IMR-90 (cell line): ENCODE results near the gene TRAPPC10. TPM values are rescaled to one million over a fixed set of nuclear protein-coding genes. Genes with fewer than 3 reads are reported as not detected.

Experiments used
- ATAC-seq: fragments of 200-7000 bp; cut with Tn5 transposase; 2 replicates; pipeline ENCODE4 v1.9.1; 2020; ENCODE audit warnings: low read depth, mild to moderate bottlenecking, moderate library complexity
- BruUV-seq: library from RNA; stranded (reverse); fragments of 400-500 nt; replicated peaks from 2 replicates; lab custom pipeline; 2021; lab: Mats Ljungman, UMichigan
- CTCF ChIA-PET: fragments of 300-600 bp; formaldehyde crosslinking; extraction: SDS; loops from one replicate; lab custom pipeline; 2021; ENCODE audit warnings: antibody characterized with exemption; lab: Yijun Ruan, JAX
- POLR2A ChIA-PET: fragments of 300-600 bp; sonication (Branson Sonifier 250); formaldehyde crosslinking; loops from one replicate; lab custom pipeline; 2022; ENCODE audit warnings: antibody characterized with exemption; ENCODE audit not compliant: unreplicated experiment; lab: Charles Lee
- DNase-seq: peaks from one replicate; pipeline ENCODE4 v3.0.0; 2013
- H2AFZ ChIP-seq: replicated peaks from 2 replicates; pipeline ENCODE3; 2013; ENCODE audit warnings: low read length, mild to moderate bottlenecking; ENCODE audit not compliant: poor library complexity
- H2AK5ac ChIP-seq: 2 replicates; pipeline ENCODE4 v1.6.1; 2013; ENCODE audit warnings: low read depth, low read length, inconsistent platforms
- H2AK9ac ChIP-seq: replicated peaks from 2 replicates; pipeline ENCODE3; 2013; ENCODE audit warnings: mild to moderate bottlenecking, low read depth, low read length, moderate library complexity; ENCODE audit not compliant: poor library complexity
- H2BK120ac ChIP-seq: 2 replicates; pipeline ENCODE4 v1.6.1; 2013; ENCODE audit warnings: low read depth, low read length, inconsistent platforms
- H2BK15ac ChIP-seq: 3 replicates; pipeline ENCODE4 v1.6.1; 2013; ENCODE audit warnings: low read depth, low read length, inconsistent platforms
- H2BK20ac ChIP-seq: 2 replicates; pipeline ENCODE4 v1.6.1; 2013; ENCODE audit warnings: low read depth, mild to moderate bottlenecking, inconsistent platforms, low read length, moderate library complexity
- H2BK5ac ChIP-seq: 2 replicates; pipeline ENCODE4 v1.6.1; 2013; ENCODE audit warnings: mild to moderate bottlenecking, low read depth, low read length, inconsistent platforms; ENCODE audit not compliant: poor library complexity, severe bottlenecking
- H3K14ac ChIP-seq: replicated peaks from 2 replicates; pipeline ENCODE4 v1.6.1; 2013; ENCODE audit warnings: low read depth, low read length, inconsistent platforms
- H3K18ac ChIP-seq: 2 replicates; pipeline ENCODE4 v1.6.1; 2013; ENCODE audit warnings: low read depth, low read length, control low read depth
- H3K23ac ChIP-seq: 2 replicates; pipeline ENCODE4 v1.6.1; 2013; ENCODE audit warnings: low read depth, low read length, inconsistent platforms
- H3K27ac ChIP-seq: 2 replicates; pipeline ENCODE4 v1.5.1; 2013; ENCODE audit warnings: mild to moderate bottlenecking, control low read depth, low read length; ENCODE audit not compliant: insufficient read depth
- H3K27me3 ChIP-seq: 2 replicates; pipeline ENCODE4 v1.6.1; 2013; ENCODE audit warnings: low read length; ENCODE audit not compliant: control insufficient read depth, insufficient read depth
- H3K36me3 ChIP-seq: 2 replicates; pipeline ENCODE4 v1.6.1; 2013; ENCODE audit warnings: low read length, mixed read lengths; ENCODE audit not compliant: control insufficient read depth, insufficient read depth
- H3K4ac ChIP-seq: 2 replicates; pipeline ENCODE4 v1.6.1; 2013; ENCODE audit warnings: low read depth, low read length, inconsistent platforms
- H3K4me1 ChIP-seq: 2 replicates; pipeline ENCODE4 v1.6.1; 2013; ENCODE audit warnings: low read length, mixed read lengths; ENCODE audit not compliant: control insufficient read depth, insufficient read depth
- H3K4me2 ChIP-seq: 2 replicates; pipeline ENCODE4 v1.6.1; 2013; ENCODE audit warnings: low read depth, mild to moderate bottlenecking, control low read depth, low read length, moderate library complexity
- H3K4me3 ChIP-seq: 2 replicates; pipeline ENCODE4 v1.5.1; 2013; ENCODE audit warnings: low read depth, mild to moderate bottlenecking, control low read depth, low read length, moderate library complexity; ENCODE audit not compliant: insufficient read depth
- H3K56ac ChIP-seq: 2 replicates; pipeline ENCODE4 v1.6.1; 2013; ENCODE audit warnings: low read length, inconsistent platforms; ENCODE audit not compliant: insufficient read depth; ENCODE audit errors: extremely low read depth
- H3K79me1 ChIP-seq, 2 experiments: 2 replicates each; pipeline ENCODE4 v1.6.1; 2013; ENCODE audit warnings: low read length in 2 of 2, inconsistent platforms in 1 of 2, low read depth in 1 of 2
- H3K9ac ChIP-seq: 2 replicates; pipeline ENCODE4 v1.6.1; 2013; ENCODE audit warnings: low read depth, low read length, control low read depth
- H3K9me1 ChIP-seq: 2 replicates; pipeline ENCODE4 v1.6.1; 2013; ENCODE audit warnings: low read length, inconsistent platforms; ENCODE audit not compliant: insufficient read depth
- H3K9me3 ChIP-seq: 2 replicates; pipeline ENCODE4 v1.6.1; 2013; ENCODE audit warnings: low read length; ENCODE audit not compliant: control insufficient read depth, insufficient read depth
- H4K20me1 ChIP-seq: 2 replicates; pipeline ENCODE4 v1.6.1; 2013; ENCODE audit warnings: low read length, inconsistent platforms; ENCODE audit not compliant: insufficient read depth
- H4K5ac ChIP-seq: 2 replicates; pipeline ENCODE4 v1.6.1; 2013; ENCODE audit warnings: mild to moderate bottlenecking, low read depth, low read length, control low read depth
- H4K8ac ChIP-seq, 2 experiments: 2 replicates each; pipeline ENCODE4 v1.6.1; 2013; ENCODE audit warnings: low read depth in 2 of 2, low read length in 2 of 2, control low read depth in 1 of 2, inconsistent platforms in 1 of 2
- H4K91ac ChIP-seq: 2 replicates; pipeline ENCODE4 v1.6.1; 2013; ENCODE audit warnings: low read depth, low read length, inconsistent platforms; ENCODE audit not compliant: insufficient read depth
- MAFK ChIP-seq: IDR thresholded peaks from 2 replicates; pipeline ENCODE4 v1.6.1; 2012; ENCODE audit warnings: low read depth, low read length, improper control_type of control experiment
- NFE2L2 ChIP-seq: fragments of 150-350 bp; IDR thresholded peaks from 2 replicates; pipeline ENCODE4 v1.6.1; 2016; ENCODE audit warnings: low read depth, mild to moderate bottlenecking, low read length
- WGBS, 2 experiments: methylation state at CpG; one replicate each; pipeline versions ENCODE4 v1.1.5 to v1.1.7; 2013; ENCODE audit warnings: missing lambda C conversion rate in 2 of 2; ENCODE audit not compliant: insufficient read length in 1 of 2; ENCODE audit errors: extremely low coverage in 2 of 2; 5-methylcytosine and 5-hydroxymethylcytosine counted together
- dilution Hi-C: fragments of 300-500 bp; cut with HindIII; formaldehyde crosslinking; loops from one replicate; pipeline ENCODE4 v1.14.3; 2018; ENCODE audit warnings: low sequenced_read_pairs; ENCODE audit not compliant: unreplicated experiment
- in situ Hi-C: fragments of 300-500 bp; cut with MboI; formaldehyde crosslinking; loops from 3 replicates; pipeline ENCODE4 v1.14.3; 2019; ENCODE audit warnings: low sequenced_read_pairs, inconsistent platforms, mixed read lengths
- intact Hi-C: fragments of 100-400 bp; cut with micrococcal nuclease; formaldehyde crosslinking; loops from 2 replicates; pipeline ENCODE4 v1.10.0; 2022
- polyA plus RNA-seq, 3 experiments: library from polyadenylated mRNA; depleted of rRNA; stranded (reverse); fragments of >200 nt; gene quantifications; 2 replicates each; pipeline ENCODE4 v1.2.3, GENCODE V29; 2012; ENCODE audit warnings: low replicate concordance in 1 of 3
- total RNA-seq: library from RNA; depleted of rRNA; stranded (reverse); fragments of >200 nt; gene quantifications from 2 replicates; pipeline ENCODE4 v1.2.3, GENCODE V29; 2012
- TF ChIP-seq, protein P1 (sequence below): fragments of 150-350 bp; IDR thresholded peaks from 2 replicates; pipeline ENCODE4 v1.6.1; 2017; ENCODE audit warnings: mild to moderate bottlenecking, antibody characterized with exemption, low read length, low read depth

TRAPPC10 gene
- total and polyA plus RNA-seq, 2 of the 4 experiments (the other 2 are of a cell fraction) = 17.8 to 18.1 TPM

DNA sequence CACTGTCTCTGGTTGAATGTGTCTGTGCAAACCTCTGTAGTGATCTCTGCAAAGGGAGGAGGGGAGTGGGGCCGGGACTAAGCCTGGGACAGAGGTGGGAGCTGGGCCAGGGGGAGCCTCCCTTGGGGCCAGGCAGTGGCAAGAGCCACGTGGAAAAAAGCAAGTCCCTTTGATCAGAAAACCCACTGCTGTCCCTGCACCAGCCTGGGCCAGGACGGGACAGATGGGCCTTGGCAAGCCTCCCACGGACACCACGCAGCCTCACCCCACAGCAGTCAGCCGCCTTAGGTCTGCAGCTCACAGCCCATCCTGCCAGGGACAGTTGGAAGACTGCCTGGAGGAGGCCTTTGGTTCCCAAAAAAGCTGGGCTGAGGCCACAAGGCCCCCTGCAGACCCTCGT lies 11.7 kb upstream of the TRAPPC10 start (continued):
- TF ChIP-seq, protein P1, sequence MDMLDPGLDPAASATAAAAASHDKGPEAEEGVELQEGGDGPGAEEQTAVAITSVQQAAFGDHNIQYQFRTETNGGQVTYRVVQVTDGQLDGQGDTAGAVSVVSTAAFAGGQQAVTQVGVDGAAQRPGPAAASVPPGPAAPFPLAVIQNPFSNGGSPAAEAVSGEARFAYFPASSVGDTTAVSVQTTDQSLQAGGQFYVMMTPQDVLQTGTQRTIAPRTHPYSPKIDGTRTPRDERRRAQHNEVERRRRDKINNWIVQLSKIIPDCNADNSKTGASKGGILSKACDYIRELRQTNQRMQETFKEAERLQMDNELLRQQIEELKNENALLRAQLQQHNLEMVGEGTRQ = no peak
- TF ChIP-seq NFE2L2 = no peak

DNA sequence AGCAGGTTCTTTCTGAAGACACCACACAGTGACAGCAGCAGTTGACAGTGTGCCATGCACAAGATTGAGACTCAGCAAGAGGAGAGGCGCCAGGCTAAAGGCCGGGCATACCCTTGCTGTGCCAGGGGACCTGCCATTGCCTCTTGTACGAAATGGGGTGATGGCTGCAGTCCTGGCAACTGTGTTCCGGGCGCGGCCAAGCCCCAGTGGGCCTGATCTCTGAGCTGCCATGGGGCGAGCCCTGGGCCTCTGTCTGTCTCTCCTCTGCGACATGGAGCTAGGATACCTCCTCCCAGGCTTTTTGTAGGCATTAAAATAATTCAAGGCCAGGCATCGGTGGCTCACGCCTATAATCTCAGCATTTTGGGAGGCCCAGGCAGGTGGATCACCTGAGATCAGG lies 9.6 kb upstream of the TRAPPC10 start:
- intact Hi-C loops = no loop called here
- Histone ChIP-seq H4K20me1 (no peaks in the 10 kb centered on the region), H3K27me3 (peaks cover 2% of the 10 kb centered on the region; the same call in 1 of the 2 replicates), H2AFZ (no peak overlapping the region), H3K27ac (no peak overlapping the region), H3K36me3 (no peaks in the 10 kb centered on the region), H4K91ac (no peak overlapping the region), H3K9me1 (peaks cover 7% of the 10 kb centered on the region), H3K23ac (no peak overlapping the region), H2AK5ac (no peak overlapping the region), H3K4ac (no peak overlapping the region), H3K79me1 (no peaks in the 10 kb centered on the region), H3K14ac (no peak overlapping the region), H3K9ac (no peak overlapping the region), H2AK9ac (no peak overlapping the region), H2BK120ac (no peak overlapping the region), H3K4me3 (no peak overlapping the region), H3K9me3 (no peaks in the 10 kb centered on the region; the same call in 1 of the 2 replicates), H2BK15ac (no peak overlapping the region), H3K4me2 (no peak overlapping the region), H4K5ac (no peak overlapping the region), H3K56ac (no peak overlapping the region), H2BK5ac (no peak overlapping the region), H4K8ac (no peak overlapping the region), H3K18ac (no peak overlapping the region), H3K4me1 (peaks cover 7% of the 10 kb centered on the region), H2BK20ac (no peak overlapping the region)
- no TSS peak for BruUV-seq
- WGBS, 2 experiments = 100% methylated on average over 1 of the region's 10 CpGs; no CpG with 5 or more reads in 1 of the 2 experiments
- TF ChIP-seq MAFK = no peak
- in situ Hi-C loops = no loop called here
- POLR2A ChIA-PET = no interaction called here
- CTCF ChIA-PET = no interaction called here
- dilution Hi-C loops = no loop called here
- no peak for DNase-seq
- no peak for ATAC-seq
